GM21717 (cell line): ENCODE data around the gene DOCK8.

Experiments
- ATAC-seq: cut with Tn5 transposase; IDR thresholded peaks from one replicate; pipeline ENCODE4 v1.9.1; 2021; ENCODE audit warnings: mild to moderate bottlenecking, moderate library complexity; ENCODE audit not compliant: unreplicated experiment

Gene DOCK8

DNA sequence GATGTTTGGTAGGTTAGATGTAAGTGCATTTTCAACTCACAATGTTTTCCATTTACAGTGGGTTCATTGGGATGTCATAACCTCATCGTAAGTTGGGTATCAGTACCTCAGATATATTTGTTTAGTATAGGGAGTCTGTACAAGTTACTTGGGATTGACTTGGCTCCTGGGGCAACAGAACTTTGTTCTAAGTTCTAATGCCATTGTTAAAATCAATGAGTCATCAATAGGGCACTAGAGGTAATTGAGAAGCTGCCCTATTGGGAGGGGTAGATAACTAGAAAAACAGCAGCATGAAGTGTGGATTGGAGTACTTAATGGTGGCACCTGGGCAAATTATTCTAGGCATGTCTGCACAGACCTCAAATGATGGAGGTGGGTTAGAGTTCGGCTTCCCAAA lies 272.8 kb downstream of the DOCK8 start:
- ATAC-seq, result no peak

DNA sequence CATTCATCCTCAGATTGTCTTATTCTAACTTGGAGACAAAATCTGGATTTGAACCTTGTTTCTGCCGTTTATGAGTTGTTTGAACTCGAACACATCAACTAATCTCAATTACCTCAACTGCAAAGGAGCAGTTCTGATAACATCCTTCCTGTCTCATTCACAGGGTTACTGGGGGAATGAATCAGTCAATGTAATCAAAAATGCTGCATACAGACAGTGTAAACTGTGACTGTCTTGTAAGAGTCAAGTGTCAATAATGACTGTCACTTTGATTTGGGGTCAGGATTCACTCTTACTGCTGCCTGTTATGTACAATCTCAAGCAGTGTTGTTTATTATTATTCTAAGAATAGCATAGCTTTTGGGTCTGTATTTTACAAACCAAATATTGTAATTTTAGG lies 273.8 kb downstream of the DOCK8 start:
- no peak for ATAC-seq

GRCh38 chr9:489198-490197 lies 274.8 kb downstream of the DOCK8 start:
- no peak for ATAC-seq

DNA sequence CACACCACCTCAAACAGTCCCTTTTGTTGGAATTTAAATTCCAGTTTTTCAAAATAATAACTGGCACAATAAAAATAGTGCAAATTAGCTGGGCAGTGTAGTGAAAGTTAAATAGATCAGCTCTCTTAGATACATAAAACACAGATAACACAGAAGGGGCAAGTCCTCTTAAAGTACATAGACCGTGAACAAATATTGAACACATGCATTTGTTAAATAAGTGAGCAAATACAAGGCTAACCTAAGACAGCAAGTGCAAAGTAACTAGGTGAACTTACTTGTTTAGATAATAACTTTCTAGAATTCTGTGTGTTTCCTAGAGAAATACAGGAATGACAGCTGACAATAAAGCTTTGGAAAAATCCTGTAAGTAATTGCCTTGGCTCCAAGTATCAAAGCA lies 280.1 kb downstream of the DOCK8 start:
- ATAC-seq, result no peak

DNA sequence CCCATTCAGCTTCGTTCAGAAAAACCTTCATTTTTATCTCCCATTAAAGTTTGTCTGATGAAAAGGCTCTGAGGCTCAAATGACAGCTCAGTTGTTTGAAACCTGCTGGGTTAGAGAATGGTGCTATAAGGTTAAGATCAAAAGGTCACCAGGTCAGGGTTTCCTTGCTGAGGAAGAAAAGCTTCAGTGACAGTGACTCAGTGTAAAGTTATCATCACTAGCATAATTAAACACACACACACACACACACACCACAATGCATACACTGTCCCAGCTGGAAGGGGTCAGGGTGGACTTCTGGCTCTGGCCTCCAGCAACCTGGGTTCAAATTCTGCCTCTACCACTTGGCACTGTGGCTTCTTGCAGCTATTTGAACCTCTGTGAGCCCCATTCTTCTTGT lies 281.1 kb downstream of the DOCK8 start:
- ATAC-seq, result no peak

DNA sequence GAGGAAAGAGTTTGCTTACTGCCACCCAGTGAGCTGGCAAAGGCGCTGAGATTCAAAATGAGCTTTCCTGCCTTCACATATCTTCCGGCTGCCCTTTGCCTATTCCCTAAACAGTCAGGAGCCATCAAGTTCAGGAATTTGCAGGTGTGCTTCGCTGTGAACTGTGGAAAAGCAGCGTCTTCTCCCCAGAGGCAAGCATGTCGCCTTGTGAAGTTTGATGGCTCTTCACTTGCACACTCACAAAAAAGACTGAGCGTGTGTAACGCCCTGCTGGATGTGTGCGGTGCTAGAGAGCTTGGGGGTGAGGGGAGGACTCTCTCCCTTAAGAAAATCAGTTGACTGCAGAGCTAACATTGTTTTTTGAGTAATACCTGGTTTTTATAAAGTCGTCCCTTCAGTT lies 288.7 kb downstream of the DOCK8 start:
- no peak for ATAC-seq

- ATAC-seq, result peak; percentile 83
These were observed 289.5 kb downstream of the DOCK8 start, which contains the start of gene KANK1 for GRCh38 chr9:503881-504852. Gene KANK1, plus strand, starts transcription at chr9:504695.

DNA sequence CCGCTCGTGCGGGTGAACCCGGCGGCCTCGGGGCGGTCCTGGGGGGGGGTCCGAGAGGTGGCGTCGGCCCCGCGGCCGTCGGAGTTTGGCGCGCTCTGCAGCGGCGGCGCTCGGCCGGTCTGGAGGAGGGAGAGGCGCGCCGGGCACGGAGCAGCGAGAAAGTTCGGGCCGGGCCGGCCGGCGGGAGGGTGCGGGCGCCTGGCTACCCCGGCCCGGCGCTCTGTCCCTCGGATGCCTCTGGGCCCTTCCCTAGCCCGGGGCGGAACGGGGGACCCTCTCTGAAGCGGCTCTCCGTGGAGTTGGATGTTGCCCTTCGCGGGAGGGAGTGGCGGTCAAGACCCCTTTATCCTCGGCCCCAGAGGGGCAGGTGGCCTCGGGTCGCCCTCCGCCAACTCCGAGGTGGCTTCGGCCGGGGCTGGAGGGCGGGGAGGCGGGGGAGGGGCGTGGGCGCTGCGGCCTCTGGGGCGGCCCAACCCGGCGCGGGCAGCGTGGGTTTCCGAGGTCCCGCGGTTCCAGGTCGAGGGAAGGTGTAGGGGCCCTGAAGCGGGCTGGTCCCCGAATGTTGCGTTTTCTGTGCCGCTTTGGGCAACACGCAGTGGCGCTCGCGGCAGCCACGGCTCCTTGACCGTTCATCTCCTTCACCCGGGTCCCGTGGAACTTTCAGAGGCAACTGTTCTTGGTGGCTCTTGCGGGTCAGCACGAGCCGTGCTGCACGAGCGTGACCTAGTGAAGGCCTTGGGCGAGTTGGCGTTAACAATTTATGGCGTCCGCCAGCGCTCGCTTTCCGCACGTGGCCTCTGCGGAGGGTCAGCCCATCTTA lies 290.5 kb downstream of the DOCK8 start:
- peak; percentile 37 for ATAC-seq

DNA sequence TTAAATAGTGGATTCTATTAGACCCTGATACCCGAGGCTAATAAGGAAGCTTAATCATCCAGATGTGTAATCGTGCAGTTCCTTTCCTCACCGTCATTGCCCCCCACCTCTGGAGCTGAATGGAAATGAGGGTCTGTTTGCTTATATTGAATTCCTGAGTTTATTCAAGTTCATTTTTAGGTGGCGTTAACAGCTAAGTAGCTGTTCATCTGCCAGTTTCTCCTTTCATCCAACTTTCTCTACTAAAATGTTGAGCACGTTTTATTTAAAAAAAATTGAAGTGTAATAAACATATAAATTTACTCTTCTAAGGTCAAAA lies 291.0 kb downstream of the DOCK8 start:
- ATAC-seq, result no peak

DNA sequence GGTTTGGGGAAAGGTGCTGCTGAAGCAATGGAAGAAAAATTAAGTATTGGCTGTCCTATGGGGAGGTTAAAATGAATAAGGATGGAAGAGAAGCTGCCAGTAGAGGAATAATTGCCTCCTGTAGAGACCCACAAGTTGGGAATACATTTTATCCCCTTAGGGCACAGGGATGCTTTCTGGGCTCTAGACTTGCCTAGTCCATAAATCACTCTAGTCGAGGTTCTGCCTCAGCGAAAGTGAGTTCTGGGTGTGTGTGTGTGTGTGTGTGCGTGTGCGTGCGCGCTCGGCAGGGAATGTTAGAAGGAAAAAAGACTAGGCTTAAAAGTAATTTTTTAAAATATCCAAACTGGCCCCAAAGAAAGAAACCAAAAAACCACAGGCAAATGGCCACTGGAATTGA lies 291.6 kb downstream of the DOCK8 start:
- ATAC-seq, result no peak

GRCh38 chr9:511861-512260 lies 297.2 kb downstream of the DOCK8 start:
- no peak for ATAC-seq

- no peak for ATAC-seq
These were observed 298.0 kb downstream of the DOCK8 start for GRCh38 chr9:512555-513272.
